Measurements from ENCODE around the gene ACR.

GRCh38 chr22:50714150-50714549, 23.9 kb upstream of the ACR start:
- no peak for TF ChIP-seq CTCF (conservative IDR thresholded peaks at IDR 0.05)
- no peak for TF ChIP-seq EZH2 (IDR thresholded peaks at IDR 0.05; ENCODE audit: low read depth)

All from PC-9 (cell line).